ENCODE data around the gene RB1. TPM values are rescaled to one million over a fixed set of nuclear protein-coding genes. Genes with fewer than 3 reads are reported as not detected.

The RB1 gene
- total RNA-seq, 4 donors from 2014 or later, result 28.4 to 33.2 (median 29.9) TPM

DNA sequence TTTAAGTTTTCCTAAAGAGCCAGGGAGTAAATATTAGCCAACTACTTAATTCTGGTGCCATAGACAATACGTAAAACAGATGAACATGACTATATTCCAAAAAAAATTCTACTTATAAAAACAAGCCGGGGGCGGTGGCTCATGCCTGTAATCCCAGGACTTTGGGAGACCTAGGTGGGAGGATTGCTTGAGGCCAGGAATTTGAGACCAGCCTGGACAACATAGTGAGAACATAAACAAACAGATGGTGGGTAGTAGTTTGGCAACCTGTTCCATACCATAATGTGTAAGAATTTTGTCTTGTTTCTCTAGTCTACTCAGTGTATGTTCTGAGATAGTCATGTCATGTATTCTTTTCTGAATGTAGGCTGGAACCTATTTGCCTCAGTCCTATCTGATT lies 45.1 kb upstream of the RB1 start:
- H3K36me3 ChIP-seq, result peaks cover 41 to 99% (median 81%) of the 10 kb centered on the region in 4 donors
- intact Hi-C loops (cut with DNase I), result no loop called here
- WGBS, result 90% methylated on average over 3 of the region's 3 CpGs
- H3K4me3 ChIP-seq, result no peak overlapping the region
- no peaks in the 10 kb centered on the region for H3K27me3 ChIP-seq
- H3K9me3 ChIP-seq, result no peaks in the 10 kb centered on the region
- no peak for DNase-seq (ENCODE audit: extremely low spot score)
- TF ChIP-seq POLR2A (IDR thresholded peaks at IDR 0.05; ENCODE audit: low read depth) (no peak), POLR2AphosphoS5 (IDR thresholded peaks at IDR 0.05) (no peak), EP300 (IDR thresholded peaks at IDR 0.05) (no peak)
- TF ChIP-seq, protein P1, sequence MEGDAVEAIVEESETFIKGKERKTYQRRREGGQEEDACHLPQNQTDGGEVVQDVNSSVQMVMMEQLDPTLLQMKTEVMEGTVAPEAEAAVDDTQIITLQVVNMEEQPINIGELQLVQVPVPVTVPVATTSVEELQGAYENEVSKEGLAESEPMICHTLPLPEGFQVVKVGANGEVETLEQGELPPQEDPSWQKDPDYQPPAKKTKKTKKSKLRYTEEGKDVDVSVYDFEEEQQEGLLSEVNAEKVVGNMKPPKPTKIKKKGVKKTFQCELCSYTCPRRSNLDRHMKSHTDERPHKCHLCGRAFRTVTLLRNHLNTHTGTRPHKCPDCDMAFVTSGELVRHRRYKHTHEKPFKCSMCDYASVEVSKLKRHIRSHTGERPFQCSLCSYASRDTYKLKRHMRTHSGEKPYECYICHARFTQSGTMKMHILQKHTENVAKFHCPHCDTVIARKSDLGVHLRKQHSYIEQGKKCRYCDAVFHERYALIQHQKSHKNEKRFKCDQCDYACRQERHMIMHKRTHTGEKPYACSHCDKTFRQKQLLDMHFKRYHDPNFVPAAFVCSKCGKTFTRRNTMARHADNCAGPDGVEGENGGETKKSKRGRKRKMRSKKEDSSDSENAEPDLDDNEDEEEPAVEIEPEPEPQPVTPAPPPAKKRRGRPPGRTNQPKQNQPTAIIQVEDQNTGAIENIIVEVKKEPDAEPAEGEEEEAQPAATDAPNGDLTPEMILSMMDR (IDR thresholded peaks at IDR 0.05), result no peak
- peaks cover 10 to 19% (median 18%) of the 10 kb centered on the region in 4 donors for H3K4me1 ChIP-seq
- no peak overlapping the region for H3K27ac ChIP-seq (replicated peaks in 1 of 4)

DNA sequence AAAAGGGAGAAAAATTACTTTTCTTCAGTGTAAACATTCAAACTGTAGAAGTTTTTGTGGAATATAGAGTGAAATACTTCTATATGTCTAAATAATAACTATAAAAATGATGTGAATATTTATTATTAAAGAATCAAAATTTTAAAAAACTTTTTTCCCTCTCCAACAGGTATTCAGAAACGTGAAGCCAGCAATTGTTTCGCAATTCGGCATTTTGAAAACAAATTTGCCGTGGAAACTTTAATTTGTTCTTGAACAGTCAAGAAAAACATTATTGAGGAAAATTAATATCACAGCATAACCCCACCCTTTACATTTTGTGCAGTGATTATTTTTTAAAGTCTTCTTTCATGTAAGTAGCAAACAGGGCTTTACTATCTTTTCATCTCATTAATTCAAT lies 42.6 kb upstream of the RB1 start:
- 85% methylated on average over 4 of the region's 4 CpGs for whole genome bisulfite sequencing
- intact Hi-C loops (cut with DNase I), result no loop called here
- peaks cover 25 to 100% (median 82%) of the 10 kb centered on the region in 4 donors for H3K36me3 ChIP-seq

DNA sequence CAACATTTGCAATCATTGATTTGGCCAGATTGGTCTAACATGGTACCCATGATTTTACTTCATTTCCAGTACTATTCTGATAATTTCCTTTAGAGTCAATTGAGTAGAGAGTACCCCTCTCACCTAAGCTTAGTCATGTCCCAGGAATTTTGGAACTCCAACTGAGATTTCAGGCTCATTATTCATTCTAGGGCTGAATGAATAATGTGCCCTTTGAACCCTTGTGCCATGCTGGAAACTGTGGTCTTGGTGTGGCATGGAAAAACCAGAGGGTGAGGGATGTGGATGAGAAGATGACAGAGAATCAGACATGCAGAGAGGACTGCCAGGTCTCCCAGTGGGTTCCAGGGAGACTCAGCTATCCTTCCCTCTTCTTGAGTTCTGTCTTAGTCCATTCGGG lies 40.4 kb upstream of the RB1 start:
- Histone ChIP-seq H3K4me1 (no peaks in the 10 kb centered on the region), H3K27ac (replicated peaks in 1 of 4) (no peak overlapping the region), H3K9me3 (no peaks in the 10 kb centered on the region), H3K27me3 (no peaks in the 10 kb centered on the region), H3K36me3 (peaks cover 23 to 82% (median 63%) of the 10 kb centered on the region in 4 donors), H3K4me3 (no peak overlapping the region)
- intact Hi-C loops (cut with DNase I), result no loop called here
- 100% methylated on average over 1 of the region's 1 CpG for WGBS
- TF ChIP-seq POLR2A (IDR thresholded peaks at IDR 0.05; ENCODE audit: low read depth) (no peak), POLR2AphosphoS5 (IDR thresholded peaks at IDR 0.05) (no peak), EP300 (IDR thresholded peaks at IDR 0.05) (no peak)
- TF ChIP-seq, protein P1 (IDR thresholded peaks at IDR 0.05), result no peak
- no peak for DNase-seq (ENCODE audit: extremely low spot score)

More for the DNA sequence above, 42.6 kb upstream of the RB1 start:
- no peaks in the 10 kb centered on the region for H3K27me3 ChIP-seq
- DNase-seq (ENCODE audit: extremely low spot score), result no peak
- no peak overlapping the region for H3K4me3 ChIP-seq
- H3K9me3 ChIP-seq, result no peaks in the 10 kb centered on the region
- H3K27ac ChIP-seq (replicated peaks in 1 of 4), result no peak overlapping the region
- TF ChIP-seq EP300 (IDR thresholded peaks at IDR 0.05) (no peak), POLR2AphosphoS5 (IDR thresholded peaks at IDR 0.05) (no peak), POLR2A (IDR thresholded peaks at IDR 0.05; ENCODE audit: low read depth) (no peak)
- TF ChIP-seq, protein P1 (IDR thresholded peaks at IDR 0.05), result no peak
- peaks cover 0 to 5% (median 2%) of the 10 kb centered on the region in 4 donors for H3K4me1 ChIP-seq

DNA sequence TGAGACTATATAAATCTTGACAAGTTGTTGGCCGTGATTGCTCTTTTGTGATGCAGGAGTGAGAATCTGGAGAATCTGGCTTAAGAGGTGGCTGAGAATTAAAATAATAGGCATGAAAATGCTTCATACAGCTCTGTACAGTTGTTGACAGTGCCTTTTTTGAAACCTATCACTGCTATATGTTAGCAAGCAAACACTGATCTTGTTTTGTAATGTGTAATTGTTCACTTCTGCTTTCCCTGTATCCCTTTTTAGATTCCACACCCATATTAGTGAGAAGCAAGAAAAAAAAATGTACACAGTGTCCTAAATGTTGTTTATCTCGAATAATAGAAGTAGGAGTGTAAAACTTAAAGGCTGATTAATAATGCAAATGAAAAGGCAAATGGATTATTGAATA lies 39.5 kb upstream of the RB1 start:
- WGBS, result 84% methylated on average over 2 of the region's 2 CpGs
- DNase-seq (ENCODE audit: extremely low spot score), result no peak
- Histone ChIP-seq H3K4me3 (no peak overlapping the region), H3K36me3 (peaks cover 15 to 76% (median 56%) of the 10 kb centered on the region in 4 donors), H3K27ac (replicated peaks in 1 of 4) (no peak overlapping the region), H3K9me3 (no peaks in the 10 kb centered on the region), H3K27me3 (no peaks in the 10 kb centered on the region), H3K4me1 (no peaks in the 10 kb centered on the region)
- TF ChIP-seq EP300 (IDR thresholded peaks at IDR 0.05) (no peak), POLR2AphosphoS5 (IDR thresholded peaks at IDR 0.05) (no peak), POLR2A (IDR thresholded peaks at IDR 0.05; ENCODE audit: low read depth) (no peak)
- TF ChIP-seq, protein P1 (IDR thresholded peaks at IDR 0.05), result no peak
- intact Hi-C loops (cut with DNase I), result no loop called here

DNA sequence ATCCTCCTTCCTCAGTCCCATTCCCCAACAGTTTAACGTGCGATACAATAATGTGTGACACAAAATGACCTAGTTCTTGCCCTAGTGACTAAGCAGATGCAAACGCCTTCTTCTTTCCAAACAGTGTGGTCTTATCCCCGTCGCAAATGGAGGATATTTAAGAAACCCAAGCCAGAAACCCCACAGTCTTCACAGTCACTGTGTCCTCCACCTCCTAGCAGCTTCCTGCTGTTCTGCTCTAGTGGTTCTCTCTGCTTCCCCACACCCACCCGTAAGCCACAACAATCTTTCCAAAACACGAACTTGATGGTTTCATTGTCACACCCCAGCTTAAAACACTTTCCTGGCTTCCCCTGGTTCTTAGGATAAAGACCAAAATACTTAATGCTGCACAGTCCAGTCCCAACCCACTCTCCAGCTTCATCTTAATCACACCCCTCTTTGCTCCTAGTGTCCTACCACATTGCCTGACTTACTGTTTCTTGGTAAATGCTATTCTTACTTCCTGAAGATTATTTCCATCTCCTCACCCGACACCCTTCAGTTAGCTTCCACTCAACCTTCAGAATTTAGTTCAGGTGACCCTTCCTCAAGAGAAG lies 38.2 kb upstream of the RB1 start:
- Histone ChIP-seq H3K27ac (replicated peaks in 1 of 4) (no peak overlapping the region), H3K4me3 (no peak overlapping the region), H3K27me3 (no peaks in the 10 kb centered on the region), H3K36me3 (peaks cover 7 to 74% (median 55%) of the 10 kb centered on the region in 4 donors), H3K9me3 (no peaks in the 10 kb centered on the region), H3K4me1 (no peaks in the 10 kb centered on the region)
- intact Hi-C loops (cut with DNase I), result no loop called here
- TF ChIP-seq POLR2AphosphoS5 (IDR thresholded peaks at IDR 0.05), result no peak
- TF ChIP-seq EP300 (IDR thresholded peaks at IDR 0.05), result no peak
- no peak for TF ChIP-seq POLR2A (IDR thresholded peaks at IDR 0.05; ENCODE audit: low read depth)
- TF ChIP-seq, protein P1 (IDR thresholded peaks at IDR 0.05), result no peak
- WGBS, result 76% methylated on average over 8 of the region's 8 CpGs
- no peak for DNase-seq (ENCODE audit: extremely low spot score)
